ENCODE data around the gene ARMCX5. TPM values are rescaled to one million over a fixed set of nuclear protein-coding genes. Genes with fewer than 3 reads are reported as not detected.

Gene ARMCX5
- total and polyA plus RNA-seq, 2 donors (not counting 1 experiment from before 2014, with no cell fraction given), result 13.9 to 22.8 TPM

GRCh38 chrX:102604327-102604726, 5.0 kb downstream of the ARMCX5 start:
- Histone ChIP-seq H3K79me2 (ENCODE audit: control insufficient read depth, insufficient read depth, low read length) (peaks cover 3% of the 10 kb centered on the region), H3K36me3 (ENCODE audit: control insufficient read depth, insufficient read depth, low read length) (no peaks in the 10 kb centered on the region), H3K4me3 (replicated peaks in 1 of 4; ENCODE audit: control extremely low read depth in 1 of 4, insufficient read depth in 1 of 4, low read depth in 3 of 4, low read length in 4 of 4) (no peak overlapping the region), H3K27me3 (ENCODE audit: control insufficient read depth, insufficient read depth, low read length) (no peaks in the 10 kb centered on the region), H2AFZ (ENCODE audit: low read length) (no peak overlapping the region), H3K9me3 (ENCODE audit: control insufficient read depth, insufficient read depth, low read depth, low read length) (no peaks in the 10 kb centered on the region), H3K9ac (ENCODE audit: insufficient read depth, low read length) (no peak overlapping the region), H3K4me1 (ENCODE audit: control insufficient read depth, extremely low read depth, insufficient read depth, low read length) (peaks cover 2% of the 10 kb centered on the region), H3K27ac (ENCODE audit: insufficient read depth, low read length) (no peak overlapping the region), H3K4me2 (ENCODE audit: extremely low read depth, insufficient read depth, low read length) (no peak overlapping the region), H4K20me1 (ENCODE audit: control insufficient read depth, extremely low read depth, insufficient read depth, low read length) (no peaks in the 10 kb centered on the region)
- DNase-seq (ENCODE audit: low read depth in 2 of 2), result no peak
- TF ChIP-seq CTCF (conservative IDR thresholded peaks at IDR 0.05 in 1 of 2, IDR thresholded peaks at IDR 0.05 in 1 of 2; ENCODE audit: low read depth in 1 of 2, low read length in 2 of 2) (no peak), EZH2 (IDR thresholded peaks at IDR 0.05; ENCODE audit: low read length, missing control alignments) (no peak)

GRCh38 chrX:102606115-102606514, 6.8 kb downstream of the ARMCX5 start:
- no peaks in the 10 kb centered on the region for H3K79me2 ChIP-seq (ENCODE audit: control insufficient read depth, insufficient read depth, low read length)
- no peaks in the 10 kb centered on the region for H3K27me3 ChIP-seq (ENCODE audit: control insufficient read depth, insufficient read depth, low read length)
- H4K20me1 ChIP-seq (ENCODE audit: control insufficient read depth, extremely low read depth, insufficient read depth, low read length), result no peaks in the 10 kb centered on the region
- H3K4me3 ChIP-seq (replicated peaks in 1 of 4; ENCODE audit: control extremely low read depth in 1 of 4, insufficient read depth in 1 of 4, low read depth in 3 of 4, low read length in 4 of 4), result no peak overlapping the region
- no peak for DNase-seq (ENCODE audit: low read depth in 2 of 2)
- no peaks in the 10 kb centered on the region for H3K9me3 ChIP-seq (ENCODE audit: control insufficient read depth, insufficient read depth, low read depth, low read length)
- no peak overlapping the region for H2AFZ ChIP-seq (ENCODE audit: low read length)
- no peak overlapping the region for H3K27ac ChIP-seq (ENCODE audit: insufficient read depth, low read length)
- TF ChIP-seq EZH2 (IDR thresholded peaks at IDR 0.05; ENCODE audit: low read length, missing control alignments), result no peak
- no peak for TF ChIP-seq CTCF (conservative IDR thresholded peaks at IDR 0.05 in 1 of 2, IDR thresholded peaks at IDR 0.05 in 1 of 2; ENCODE audit: low read depth in 1 of 2, low read length in 2 of 2)
- H3K4me1 ChIP-seq (ENCODE audit: control insufficient read depth, extremely low read depth, insufficient read depth, low read length), result no peaks in the 10 kb centered on the region
- H3K36me3 ChIP-seq (ENCODE audit: control insufficient read depth, insufficient read depth, low read length), result no peaks in the 10 kb centered on the region
- H3K9ac ChIP-seq (ENCODE audit: insufficient read depth, low read length), result no peak overlapping the region
- H3K4me2 ChIP-seq (ENCODE audit: extremely low read depth, insufficient read depth, low read length), result no peak overlapping the region

GRCh38 chrX:102610905-102611304, 11.6 kb downstream of the ARMCX5 start:
- Histone ChIP-seq H3K4me2 (ENCODE audit: extremely low read depth, insufficient read depth, low read length) (no peak overlapping the region), H3K4me1 (ENCODE audit: control insufficient read depth, extremely low read depth, insufficient read depth, low read length) (no peaks in the 10 kb centered on the region), H3K9me3 (ENCODE audit: control insufficient read depth, insufficient read depth, low read depth, low read length) (no peaks in the 10 kb centered on the region), H3K27ac (ENCODE audit: insufficient read depth, low read length) (no peak overlapping the region), H3K4me3 (replicated peaks in 1 of 4; ENCODE audit: control extremely low read depth in 1 of 4, insufficient read depth in 1 of 4, low read depth in 3 of 4, low read length in 4 of 4) (no peak overlapping the region), H3K79me2 (ENCODE audit: control insufficient read depth, insufficient read depth, low read length) (no peaks in the 10 kb centered on the region), H3K9ac (ENCODE audit: insufficient read depth, low read length) (no peak overlapping the region), H4K20me1 (ENCODE audit: control insufficient read depth, extremely low read depth, insufficient read depth, low read length) (no peaks in the 10 kb centered on the region), H3K36me3 (ENCODE audit: control insufficient read depth, insufficient read depth, low read length) (no peaks in the 10 kb centered on the region), H2AFZ (ENCODE audit: low read length) (no peak overlapping the region), H3K27me3 (ENCODE audit: control insufficient read depth, insufficient read depth, low read length) (no peaks in the 10 kb centered on the region)
- TF ChIP-seq CTCF (conservative IDR thresholded peaks at IDR 0.05 in 1 of 2, IDR thresholded peaks at IDR 0.05 in 1 of 2; ENCODE audit: low read depth in 1 of 2, low read length in 2 of 2) (no peak), EZH2 (IDR thresholded peaks at IDR 0.05; ENCODE audit: low read length, missing control alignments) (no peak)
- no peak for DNase-seq (ENCODE audit: low read depth in 2 of 2)

Measured in fibroblast of lung (primary cell).